GM12878 (cell line): Measurements from ENCODE around the gene ARHGAP15. TPM values are rescaled to one million over a fixed set of nuclear protein-coding genes. Genes with fewer than 3 reads are reported as not detected.

Experiments
- ATAC-seq: fragments of 200-7000 bp; cut with Tn5 transposase; 3 replicates; pipeline ENCODE4 v1.9.1; 2020; ENCODE audit warnings: mild to moderate bottlenecking, moderate library complexity
- BruUV-seq: library from RNA; stranded (reverse); fragments of 400-500 nt; replicated peaks from 2 replicates; lab custom pipeline; 2021; lab: Mats Ljungman, UMichigan
- CTCF ChIA-PET: fragments of 300-600 bp; sonication (Branson Sonifier 250); formaldehyde crosslinking; extraction: SDS; loops from one replicate; lab custom pipeline; 2021; ENCODE audit warnings: inconsistent platforms; lab: Yijun Ruan, JAX
- POLR2A ChIA-PET: fragments of 350-600 bp; formaldehyde crosslinking; extraction: SDS; loops from one replicate; lab custom pipeline; 2021; ENCODE audit warnings: inconsistent platforms; lab: Charles Lee
- RAD21 ChIA-PET: fragments of 300-600 bp; sonication (Branson Sonifier 250); formaldehyde crosslinking; loops from one replicate; lab custom pipeline; 2023; ENCODE audit warnings: antibody characterized with exemption; ENCODE audit not compliant: unreplicated experiment; lab: Charles Lee
- SMC1A ChIA-PET: fragments of 300-600 bp; sonication (Branson Sonifier 250); formaldehyde crosslinking; loops from one replicate; lab custom pipeline; 2023; ENCODE audit not compliant: unreplicated experiment, uncharacterized antibody; lab: Charles Lee
- DNase-seq: peaks from one replicate; pipeline ENCODE4 v3.0.0-alpha.2; 2011; ENCODE audit warnings: low read depth, low spot score
- FAIRE-seq: peaks from 3 replicates; lab custom pipeline; 2011; peaks lifted over from hg19 to GRCh38; lab: Jason Lieb, UNC
- H2AFZ ChIP-seq: 2 replicates; pipeline ENCODE4 v1.6.0; 2011; ENCODE audit warnings: low read depth, low read length, control low read depth; ENCODE audit not compliant: control insufficient read depth
- H3K27ac ChIP-seq: 2 replicates; pipeline ENCODE4 v1.5.1; 2011; ENCODE audit warnings: control low read depth; ENCODE audit not compliant: control insufficient read depth, insufficient read depth
- H3K27me3 ChIP-seq, 2 experiments: replicated peaks in 1 of 2; 2 replicates each; pipeline versions ENCODE4 v1.6.0 to v1.6.1; 2011; ENCODE audit warnings: low read length in 1 of 2; ENCODE audit not compliant: control insufficient read depth in 2 of 2, insufficient read depth in 2 of 2
- H3K36me3 ChIP-seq, 2 experiments: 2 replicates each; pipeline ENCODE4 v1.5.1; 2011; ENCODE audit warnings: low read length in 1 of 2; ENCODE audit not compliant: control insufficient read depth in 2 of 2, insufficient read depth in 2 of 2
- H3K4me1 ChIP-seq: 2 replicates; pipeline ENCODE4 v1.6.1; 2011; ENCODE audit warnings: mild to moderate bottlenecking, low read length, moderate library complexity, mixed read lengths; ENCODE audit not compliant: control insufficient read depth, insufficient read depth
- H3K4me2 ChIP-seq: 2 replicates; pipeline ENCODE4 v1.6.0; 2011; ENCODE audit warnings: control low read depth; ENCODE audit not compliant: control insufficient read depth, insufficient read depth
- H3K4me3 ChIP-seq: fragments of 200-600 bp; sonication (generic); 2 replicates; pipeline ENCODE4 v1.5.1; 2016
- H3K79me2 ChIP-seq: 2 replicates; pipeline ENCODE4 v1.6.0; 2011; ENCODE audit warnings: low read length; ENCODE audit not compliant: control insufficient read depth, insufficient read depth
- H3K9ac ChIP-seq: 2 replicates; pipeline ENCODE4 v1.8.0; 2011; ENCODE audit warnings: low read length, control low read depth, mixed read lengths; ENCODE audit not compliant: control insufficient read depth, insufficient read depth
- H3K9me3 ChIP-seq: replicated peaks from 3 replicates; pipeline ENCODE4 v1.5.1; 2011; ENCODE audit warnings: mild to moderate bottlenecking, low read length; ENCODE audit not compliant: control insufficient read depth, insufficient read depth
- H4K20me1 ChIP-seq: 2 replicates; pipeline ENCODE4 v1.6.0; 2011; ENCODE audit not compliant: control insufficient read depth, insufficient read depth
- BCLAF1 ChIP-seq: fragments of 450-650 bp; IDR thresholded peaks from 2 replicates; pipeline ENCODE4 v1.6.1; 2017; ENCODE audit warnings: antibody characterized with exemption, mild to moderate bottlenecking, moderate library complexity
- FOXM1 ChIP-seq: IDR thresholded peaks from 2 replicates; pipeline ENCODE4 v1.6.1; 2012; ENCODE audit warnings: low read depth, mild to moderate bottlenecking, inconsistent platforms, low read length, moderate library complexity
- HDGF ChIP-seq: fragments of 450-650 bp; IDR thresholded peaks from 2 replicates; pipeline ENCODE4 v1.6.1; 2016; ENCODE audit warnings: antibody characterized with exemption
- MTA2 ChIP-seq: fragments of 450-650 bp; IDR thresholded peaks from 2 replicates; pipeline ENCODE4 v1.6.1; 2016; ENCODE audit warnings: low read depth, mild to moderate bottlenecking, moderate library complexity
- NBN ChIP-seq: fragments of 450-650 bp; IDR thresholded peaks from 2 replicates; pipeline ENCODE4 v1.6.1; 2016
- NFXL1 ChIP-seq: fragments of 450-650 bp; IDR thresholded peaks from 2 replicates; pipeline ENCODE4 v1.6.1; 2017; ENCODE audit warnings: antibody characterized with exemption, mild to moderate bottlenecking, borderline replicate concordance
- NFYB ChIP-seq: IDR thresholded peaks from 2 replicates; pipeline ENCODE4 v1.6.1; 2011; ENCODE audit warnings: low read depth, mild to moderate bottlenecking, low read length, improper control_type of control experiment, moderate library complexity; ENCODE audit not compliant: insufficient read depth
- PKNOX1 ChIP-seq: fragments of 450-650 bp; IDR thresholded peaks from 2 replicates; pipeline ENCODE4 v1.6.1; 2016; ENCODE audit warnings: mild to moderate bottlenecking
- POU2F2 ChIP-seq: IDR thresholded peaks from 3 replicates; pipeline ENCODE4 v1.6.1; 2011; ENCODE audit warnings: low read depth, mild to moderate bottlenecking, low read length, borderline replicate concordance
- RUNX3 ChIP-seq: IDR thresholded peaks from 2 replicates; pipeline ENCODE4 v1.6.1; 2012; ENCODE audit warnings: low read length, inconsistent platforms
- SIN3A ChIP-seq: IDR thresholded peaks from 2 replicates; pipeline ENCODE4 v1.6.1; 2012; ENCODE audit warnings: low read depth, low read length, improper control_type of control experiment
- SMAD1 ChIP-seq: fragments of 450-650 bp; IDR thresholded peaks from 2 replicates; pipeline ENCODE4 v1.6.1; 2018; ENCODE audit warnings: mild to moderate bottlenecking, low read depth; ENCODE audit not compliant: partially characterized antibody
- SPI1 ChIP-seq: IDR thresholded peaks from 2 replicates; pipeline ENCODE4 v1.6.1; 2011; ENCODE audit warnings: low read depth, mild to moderate bottlenecking, low read length, moderate library complexity, borderline replicate concordance; ENCODE audit not compliant: insufficient read depth
- SRF ChIP-seq, 2 experiments: IDR thresholded peaks; 2 replicates each; pipeline ENCODE4 v1.6.1; 2011; ENCODE audit warnings: low read depth in 2 of 2, low read length in 2 of 2, mild to moderate bottlenecking in 1 of 2, moderate library complexity in 1 of 2
- ZSCAN29 ChIP-seq: fragments of 450-650 bp; IDR thresholded peaks from 2 replicates; pipeline ENCODE4 v1.6.1; 2017; ENCODE audit warnings: mild to moderate bottlenecking, moderate library complexity
- WGBS: methylation state at CpG from one replicate; pipeline ENCODE4 v1.1.6; 2016; ENCODE audit warnings: low lambda C conversion rate; ENCODE audit not compliant: insufficient replicate concordance, insufficient coverage; ENCODE audit errors: missing lambda C conversion rate; 5-methylcytosine and 5-hydroxymethylcytosine counted together
- in situ Hi-C: fragments of 300-500 bp; cut with MboI; formaldehyde crosslinking; loops from 9 replicates; pipeline ENCODE4 v1.14.3; 2018; ENCODE audit warnings: mixed read lengths
- intact Hi-C: fragments of 100-400 bp; cut with micrococcal nuclease; formaldehyde crosslinking; loops from one replicate; pipeline ENCODE4 v1.14.2; 2022; ENCODE audit not compliant: unreplicated experiment
- polyA plus RNA-seq, 11 experiments: library from polyadenylated mRNA; depleted of rRNA in 4 of 11; unstranded in 6 of 11; stranded (reverse) in 5 of 11; fragments of >200 nt; fragmentation: Nextera tagmentation in 4 of 11; fragmentation: Illumina TruSeq in 1 of 11; extraction: Ambion mirVana in 4 of 11; extraction: Trizol in 1 of 11; gene quantifications; 1 replicate in 1 of 11; 2 replicates in 10 of 11; pipeline versions ENCODE4 v1.2.1 to v1.2.3, GENCODE V29; 2011 to 2016; ENCODE audit warnings: inconsistent platforms in 2 of 11, missing spikeins in 2 of 11, low read depth in 1 of 11
- total RNA-seq, 4 experiments: library from RNA; depleted of rRNA in 3 of 4; stranded (reverse); fragments of >200 nt in 3 of 4; fragmentation: Illumina TruSeq in 1 of 4; extraction: Trizol in 1 of 4; gene quantifications; 2 replicates each; pipeline versions ENCODE4 v1.2.1 to v1.2.3, GENCODE V29; 2013 to 2021
- TF ChIP-seq, protein P1 (sequence below): IDR thresholded peaks from 2 replicates; pipeline ENCODE4 v1.6.1; 2011; ENCODE audit warnings: mild to moderate bottlenecking, low read depth, low read length, moderate library complexity; ENCODE audit not compliant: insufficient replicate concordance
- TF ChIP-seq, protein P2 (sequence below): IDR thresholded peaks from 2 replicates; pipeline ENCODE4 v1.6.1; 2011; ENCODE audit warnings: low read depth, low read length, improper control_type of control experiment, borderline replicate concordance

ARHGAP15 gene
- total and polyA plus RNA-seq, 10 of the 15 experiments (the other 5 are each of a cell fraction or from before 2014, with no cell fraction given): 38.0 to 92.6 (median 66.7) TPM

DNA sequence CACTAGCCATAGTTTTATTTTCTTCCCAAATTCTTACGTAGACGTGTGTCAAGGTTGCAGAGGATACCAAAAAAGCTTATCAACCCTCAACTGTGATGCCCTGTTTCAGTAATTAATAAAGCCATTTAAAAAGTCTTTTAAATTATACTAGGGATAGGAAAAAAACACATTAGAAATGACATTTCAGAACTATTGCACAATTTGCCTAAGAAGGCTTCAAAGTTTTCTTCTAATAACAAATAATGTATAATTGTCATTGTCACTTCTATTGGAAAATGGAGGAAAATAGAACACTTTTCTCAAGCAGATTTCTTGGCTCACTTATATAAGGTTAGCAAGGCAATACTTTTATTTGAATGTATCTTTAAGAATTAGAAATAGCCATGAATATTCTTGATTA lies 253.8 kb downstream of the ARHGAP15 start:
- Histone ChIP-seq H3K9ac (no peak overlapping the region), H3K9me3 (no peaks in the 10 kb centered on the region), H3K27me3 (no peaks in the 10 kb centered on the region), H3K4me1 (no peaks in the 10 kb centered on the region), H4K20me1 (no peaks in the 10 kb centered on the region), H3K79me2 (no peaks in the 10 kb centered on the region), H3K27ac (no peak overlapping the region), H2AFZ (no peak overlapping the region), H3K36me3 (no peaks in the 10 kb centered on the region), H3K4me3 (no peak overlapping the region), H3K4me2 (no peak overlapping the region)
- SMC1A ChIA-PET: interaction anchor here (0.8 kb wide), 1 partner anchor 20 kb away, joined by 3 read pairs; no protein-coding TSS in a partner anchor
- TF ChIP-seq, protein P1, sequence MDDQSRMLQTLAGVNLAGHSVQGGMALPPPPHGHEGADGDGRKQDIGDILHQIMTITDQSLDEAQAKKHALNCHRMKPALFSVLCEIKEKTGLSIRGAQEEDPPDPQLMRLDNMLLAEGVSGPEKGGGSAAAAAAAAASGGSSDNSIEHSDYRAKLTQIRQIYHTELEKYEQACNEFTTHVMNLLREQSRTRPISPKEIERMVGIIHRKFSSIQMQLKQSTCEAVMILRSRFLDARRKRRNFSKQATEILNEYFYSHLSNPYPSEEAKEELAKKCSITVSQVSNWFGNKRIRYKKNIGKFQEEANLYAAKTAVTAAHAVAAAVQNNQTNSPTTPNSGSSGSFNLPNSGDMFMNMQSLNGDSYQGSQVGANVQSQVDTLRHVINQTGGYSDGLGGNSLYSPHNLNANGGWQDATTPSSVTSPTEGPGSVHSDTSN: no peak
- TF ChIP-seq SRF (IDR thresholded peaks at IDR 0.05; ENCODE audit: low read depth in 2 of 2, low read length in 2 of 2): no peak
- TF ChIP-seq FOXM1: no peak
- no peak for TF ChIP-seq BCLAF1
- TF ChIP-seq SIN3A: no peak
- TF ChIP-seq MTA2: no peak
- no peak for TF ChIP-seq HDGF
- TF ChIP-seq SMAD1: no peak
- no peak for TF ChIP-seq RUNX3
- no peak for TF ChIP-seq NFYB
- no peak for TF ChIP-seq NBN
- TF ChIP-seq POU2F2: no peak
- TF ChIP-seq ZSCAN29: no peak
- TF ChIP-seq SPI1: no peak
- TF ChIP-seq, protein P2, sequence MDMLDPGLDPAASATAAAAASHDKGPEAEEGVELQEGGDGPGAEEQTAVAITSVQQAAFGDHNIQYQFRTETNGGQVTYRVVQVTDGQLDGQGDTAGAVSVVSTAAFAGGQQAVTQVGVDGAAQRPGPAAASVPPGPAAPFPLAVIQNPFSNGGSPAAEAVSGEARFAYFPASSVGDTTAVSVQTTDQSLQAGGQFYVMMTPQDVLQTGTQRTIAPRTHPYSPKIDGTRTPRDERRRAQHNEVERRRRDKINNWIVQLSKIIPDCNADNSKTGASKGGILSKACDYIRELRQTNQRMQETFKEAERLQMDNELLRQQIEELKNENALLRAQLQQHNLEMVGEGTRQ: no peak
- no peak for TF ChIP-seq NFXL1
- no peak for TF ChIP-seq PKNOX1
- RAD21 ChIA-PET: no interaction called here
- POLR2A ChIA-PET: no interaction called here
- intact Hi-C loops: no loop called here
- no peak for FAIRE-seq
- in situ Hi-C loops: no loop called here
- WGBS: 100% methylated on average over 2 of the region's 2 CpGs
- CTCF ChIA-PET: no interaction called here
- DNase-seq: no peak
- ATAC-seq: no peak
- BruUV-seq: no TSS peak
